Small intestine (tissue), 7 donors: ENCODE data around the gene TMEM161A. TPM values are rescaled to one million over a fixed set of nuclear protein-coding genes. Genes with fewer than 3 reads are reported as not detected.

ENCODE experiments used
- DNase-seq, 2 donors: peaks; one replicate each; pipeline versions ENCODE4 v3.0.0 to v3.0.0-alpha.2; 2013
- FAIRE-seq: peaks from 2 replicates; lab custom pipeline; 2012; peaks lifted over from hg19 to GRCh38; lab: Jason Lieb, UNC
- H3K27ac ChIP-seq, 3 donors: one replicate each; pipeline ENCODE4 v1.5.1; 2013; ENCODE audit warnings: low read length in 2 of 3, mild to moderate bottlenecking in 2 of 3, control low read depth in 1 of 3, inconsistent platforms in 1 of 3, low read depth in 1 of 3, moderate library complexity in 1 of 3
- H3K27me3 ChIP-seq, 3 donors: one replicate each; pipeline ENCODE4 v1.6.1; 2013; ENCODE audit warnings: low read length in 3 of 3, inconsistent platforms in 1 of 3; ENCODE audit not compliant: control insufficient read depth in 3 of 3, insufficient read depth in 3 of 3
- H3K36me3 ChIP-seq, 3 donors: one replicate each; pipeline ENCODE4 v1.6.1; 2013; ENCODE audit warnings: low read length in 3 of 3, inconsistent platforms in 1 of 3, low read depth in 1 of 3, mild to moderate bottlenecking in 1 of 3, moderate library complexity in 1 of 3; ENCODE audit not compliant: control insufficient read depth in 3 of 3, insufficient read depth in 2 of 3
- H3K4me1 ChIP-seq, 3 donors: one replicate each; pipeline ENCODE4 v1.6.1; 2013; ENCODE audit warnings: low read length in 2 of 3, inconsistent platforms in 1 of 3, low read depth in 1 of 3, mild to moderate bottlenecking in 1 of 3, moderate library complexity in 1 of 3; ENCODE audit not compliant: control insufficient read depth in 3 of 3, insufficient read depth in 2 of 3
- H3K4me3 ChIP-seq, 3 donors: one replicate each; pipeline ENCODE4 v1.5.1; 2013; ENCODE audit warnings: low read length in 3 of 3, control low read depth in 1 of 3, inconsistent platforms in 1 of 3, low read depth in 1 of 3, mild to moderate bottlenecking in 1 of 3, moderate library complexity in 1 of 3
- H3K9me3 ChIP-seq, 2 donors: one replicate each; pipeline ENCODE4 v1.6.1; 2013; ENCODE audit warnings: low read depth in 1 of 2, low read length in 1 of 2; ENCODE audit not compliant: control insufficient read depth in 2 of 2, insufficient read depth in 1 of 2
- WGBS, 3 donors: extraction: QIAGEN DNeasy Blood & Tissue Kit; methylation state at CpG; one replicate each; pipeline ENCODE4 v1.1.7; 2013; 5-methylcytosine and 5-hydroxymethylcytosine counted together
- polyA plus RNA-seq, 4 donors: library from polyadenylated mRNA; stranded (reverse) in 3 of 4; unstranded in 1 of 4; fragments of 200-250 nt in 3 of 4; fragments of 120-200 nt in 1 of 4; gene quantifications; one replicate each; pipeline versions ENCODE4 v1.2.1 to v1.2.3, GENCODE V29; 2013
- donor health status: healthy with polysubstance abuse.
- donor health status: control.
- donor health status: control.
- donor health status: Bipolar disorder and iron deficiency.
- donor health status: healthy.

The TMEM161A gene
- polyA plus RNA-seq, 4 donors: 8.1 to 31.4 (median 18.1) TPM

DNA sequence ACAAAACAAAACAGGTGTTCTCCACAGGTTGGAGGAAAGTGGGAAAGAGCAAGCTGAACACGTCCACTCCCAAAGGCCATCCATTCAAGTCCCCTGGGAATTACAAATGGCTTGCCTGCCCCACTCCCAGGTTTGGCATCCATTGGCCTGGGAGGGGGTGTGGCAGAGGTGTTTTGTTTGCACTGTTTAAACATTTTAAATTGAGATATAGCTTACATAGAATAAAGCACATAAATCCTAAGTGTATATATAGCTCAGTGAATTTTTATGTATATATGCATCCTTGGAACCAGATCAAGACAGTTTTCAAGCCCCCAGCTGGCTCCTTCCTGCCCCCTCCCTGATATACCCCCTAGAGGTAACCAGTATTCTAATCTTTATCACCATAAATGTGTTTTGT lies 61.8 kb downstream of the TMEM161A start:
- H3K4me1 ChIP-seq: peaks cover 0 to 5% (median 0%) of the 10 kb centered on the region in 3 donors
- no peaks in the 10 kb centered on the region for H3K27me3 ChIP-seq
- no peak overlapping the region for H3K27ac ChIP-seq
- peaks cover 0 to 19% (median 0%) of the 10 kb centered on the region in 3 donors for H3K36me3 ChIP-seq
- H3K9me3 ChIP-seq: no peaks in the 10 kb centered on the region
- DNase-seq (no peak), FAIRE-seq (no peak)
- no peak overlapping the region for H3K4me3 ChIP-seq
- 80 to 100% (median 100%) methylated on average over 1 of the region's 1 CpG for WGBS, 3 donors

DNA sequence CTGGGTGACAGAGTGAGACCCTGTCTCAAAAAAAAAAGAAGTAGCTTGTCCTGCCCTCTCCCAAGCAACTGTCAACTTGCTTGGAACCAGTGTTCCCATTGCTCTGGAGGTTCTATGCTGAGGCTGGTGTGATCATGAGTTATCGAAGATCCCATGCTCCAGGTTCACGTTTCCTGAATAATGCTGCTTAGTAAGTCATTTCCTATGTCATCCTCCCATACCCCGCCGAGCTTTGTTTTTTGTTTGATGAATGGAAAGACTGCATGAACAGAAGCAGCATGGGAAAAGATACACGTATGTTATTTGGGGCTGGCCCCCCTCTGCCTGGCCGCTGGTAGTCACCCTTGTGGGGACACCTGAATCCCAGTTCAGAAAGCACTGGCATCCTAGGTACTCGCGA lies 63.2 kb downstream of the TMEM161A start:
- 95 to 97% (median 95%) methylated on average over 8 of the region's 8 CpGs for WGBS, 3 donors
- no peak for DNase-seq
- Histone ChIP-seq H3K9me3 (no peaks in the 10 kb centered on the region), H3K36me3 (peaks cover 0 to 21% (median 0%) of the 10 kb centered on the region in 3 donors), H3K4me1 (peaks cover 0 to 5% (median 0%) of the 10 kb centered on the region in 3 donors), H3K27me3 (no peaks in the 10 kb centered on the region), H3K4me3 (no peak overlapping the region), H3K27ac (no peak overlapping the region)
- no peak for FAIRE-seq

DNA sequence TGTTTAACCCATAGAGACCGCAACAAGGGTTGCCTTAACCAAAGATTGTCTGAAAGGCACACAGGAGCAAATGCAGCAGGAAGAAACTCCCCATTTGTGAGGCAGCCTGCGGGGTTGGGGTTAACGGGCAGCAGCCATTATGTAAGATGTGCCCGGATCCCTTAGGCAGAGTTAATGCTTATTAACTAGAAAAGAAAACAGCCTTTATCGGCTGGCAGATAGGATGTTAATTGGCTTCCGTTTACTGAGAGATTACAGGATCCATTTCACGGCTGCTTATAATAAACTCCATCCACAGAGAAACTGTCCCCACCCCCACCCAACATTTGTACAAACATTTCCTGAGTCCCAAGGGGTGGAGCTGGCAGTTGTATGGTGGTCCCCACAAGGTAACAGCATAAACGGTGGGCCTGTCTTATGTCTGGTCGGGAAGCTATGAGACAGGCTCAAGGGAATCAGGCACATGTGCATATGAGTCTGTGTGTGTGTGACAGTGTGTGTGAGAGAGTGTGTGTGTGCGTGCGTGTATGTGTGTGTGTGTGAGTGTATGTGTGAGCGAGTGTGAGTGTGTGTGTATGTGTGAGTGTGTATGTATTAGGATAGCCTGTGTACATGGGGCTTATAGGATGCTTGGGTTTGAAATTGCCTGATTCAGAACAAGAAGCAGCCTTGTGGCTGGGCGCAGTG lies 63.9 kb downstream of the TMEM161A start:
- H3K36me3 ChIP-seq: peaks cover 0 to 15% (median 0%) of the 10 kb centered on the region in 3 donors
- FAIRE-seq (no peak), DNase-seq (peak in 1 of 2 donors; percentile 27)
- WGBS, 3 donors: 38 to 55% (median 46%) methylated on average over 13 of the region's 13 CpGs
- no peak overlapping the region for H3K27ac ChIP-seq
- no peak overlapping the region for H3K4me3 ChIP-seq
- H3K27me3 ChIP-seq: no peaks in the 10 kb centered on the region
- peaks cover 0 to 5% (median 0%) of the 10 kb centered on the region in 3 donors for H3K4me1 ChIP-seq
- H3K9me3 ChIP-seq: no peaks in the 10 kb centered on the region

DNA sequence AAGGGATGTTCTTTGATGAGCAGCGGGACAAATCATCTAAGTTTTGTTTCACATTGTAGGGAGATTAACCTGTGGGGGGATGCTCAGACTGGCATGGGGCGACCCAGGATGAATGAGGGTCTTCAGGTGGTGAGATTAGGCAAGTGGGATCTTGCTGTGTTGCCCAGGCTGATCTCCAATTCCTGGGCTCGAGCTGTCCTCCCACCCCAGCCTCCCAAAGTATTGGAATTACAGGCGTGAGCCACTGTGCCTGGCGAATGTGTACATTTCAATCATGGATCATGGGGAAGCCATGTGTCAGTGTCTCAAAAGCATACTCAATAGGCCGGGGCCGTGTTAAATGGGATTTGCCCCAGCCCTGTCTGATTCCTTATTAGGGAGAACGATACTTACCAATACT lies 66.4 kb downstream of the TMEM161A start:
- Histone ChIP-seq H3K9me3 (no peaks in the 10 kb centered on the region), H3K36me3 (peaks cover 0 to 13% (median 0%) of the 10 kb centered on the region in 3 donors), H3K27ac (no peak overlapping the region), H3K27me3 (no peaks in the 10 kb centered on the region), H3K4me3 (no peak overlapping the region), H3K4me1 (peaks cover 0 to 5% (median 0%) of the 10 kb centered on the region in 3 donors)
- 94 to 97% (median 94%) methylated on average over 8 of the region's 8 CpGs for WGBS, 3 donors
- DNase-seq (no peak), FAIRE-seq (no peak)

Other genes with a start within 250 kb of the TMEM161A start
- 1 to 10 TPM in 2 of 4 donors, not detected in 2; 1.2 to 1.5 TPM for gene CERS1, start 242.3 kb downstream of the TMEM161A start, polyA plus RNA-seq
- gene COPE, start 219.1 kb downstream of the TMEM161A start, polyA plus RNA-seq: 100 to 1,000 TPM; 139 to 350 (median 270) TPM
- 10 to 100 TPM; 32.5 to 51.4 (median 48.6) TPM for gene DDX49, start 218.8 kb downstream of the TMEM161A start, polyA plus RNA-seq
- gene HOMER3, start 197.3 kb downstream of the TMEM161A start, polyA plus RNA-seq: 10 to 100 TPM in 2 of 4 donors, 1 to 10 TPM in 2; 1.6 to 13.0 (median 10.7) TPM
- gene SUGP2, start 105.0 kb downstream of the TMEM161A start, polyA plus RNA-seq: 10 to 100 TPM; 23.0 to 63.5 (median 33.4) TPM
- gene ARMC6, start 104.9 kb downstream of the TMEM161A start, polyA plus RNA-seq: 10 to 100 TPM; 17.4 to 25.1 (median 21.2) TPM
- 10 to 100 TPM in 1 of 4 donors, 1 to 10 TPM in 3; 5.6 to 19.6 (median 9.4) TPM for gene SLC25A42, start 74.5 kb downstream of the TMEM161A start, polyA plus RNA-seq
- gene MEF2B, start 31.8 kb upstream of the TMEM161A start, polyA plus RNA-seq: 1 to 10 TPM in 3 of 4 donors, under 1 TPM in 1; 0.74 to 3.2 (median 2.0) TPM
- 10 to 100 TPM; 15.1 to 24.7 (median 18.4) TPM for gene BORCS8, start 53.7 kb upstream of the TMEM161A start, polyA plus RNA-seq
- gene RFXANK, start 53.8 kb upstream of the TMEM161A start, polyA plus RNA-seq: 100 to 1,000 TPM in 2 of 4 donors, 10 to 100 TPM in 2; 59.7 to 149 (median 104) TPM
- 10 to 100 TPM in 3 of 4 donors, 1 to 10 TPM in 1; 8.1 to 22.9 (median 15.9) TPM for gene NR2C2AP, start 64.9 kb upstream of the TMEM161A start, polyA plus RNA-seq
- under 1 TPM in 3 of 4 donors, not detected in 1; 0.03 to 0.27 (median 0.16) TPM for gene NCAN, start 73.5 kb upstream of the TMEM161A start, polyA plus RNA-seq
- 100 to 1,000 TPM in 2 of 4 donors, 10 to 100 TPM in 2; 53.6 to 477 (median 106) TPM for gene TM6SF2, start 134.8 kb upstream of the TMEM161A start, polyA plus RNA-seq
- 10 to 100 TPM; 32.9 to 66.4 (median 43.0) TPM for gene SUGP1, start 182.0 kb upstream of the TMEM161A start, polyA plus RNA-seq
- 10 to 100 TPM; 11.6 to 51.3 (median 18.6) TPM for gene MAU2, start 182.4 kb upstream of the TMEM161A start, polyA plus RNA-seq